Measurements from ENCODE around the gene ACYP2.

GRCh38 chr2:54085069-54085468, 30.3 kb upstream of the ACYP2 start:
- TF ChIP-seq POLR2AphosphoS5 (IDR thresholded peaks at IDR 0.05; ENCODE audit: borderline replicate concordance, low read depth, low read length): no peak
- TF ChIP-seq EZH2 (IDR thresholded peaks at IDR 0.05): no peak
- no peak for TF ChIP-seq FOXP2 (optimal IDR thresholded peaks at IDR 0.05; ENCODE audit: control extremely low read depth, extremely low read length, insufficient read depth)

All from SK-N-MC (cell line).